GM12878 (cell line): ENCODE data around the gene MAGEA9. TPM values are rescaled to one million over a fixed set of nuclear protein-coding genes. Genes with fewer than 3 reads are reported as not detected.

Experiments
- ATAC-seq: fragments of 200-7000 bp; cut with Tn5 transposase; 3 replicates; pipeline ENCODE4 v1.9.1; 2020; ENCODE audit warnings: mild to moderate bottlenecking, moderate library complexity
- BruUV-seq: library from RNA; stranded (reverse); fragments of 400-500 nt; replicated peaks from 2 replicates; lab custom pipeline; 2021; lab: Mats Ljungman, UMichigan
- CTCF ChIA-PET: fragments of 300-600 bp; sonication (Branson Sonifier 250); formaldehyde crosslinking; extraction: SDS; loops from one replicate; lab custom pipeline; 2021; ENCODE audit warnings: inconsistent platforms; lab: Yijun Ruan, JAX
- POLR2A ChIA-PET: fragments of 350-600 bp; formaldehyde crosslinking; extraction: SDS; loops from one replicate; lab custom pipeline; 2021; ENCODE audit warnings: inconsistent platforms; lab: Charles Lee
- RAD21 ChIA-PET: fragments of 300-600 bp; sonication (Branson Sonifier 250); formaldehyde crosslinking; loops from one replicate; lab custom pipeline; 2023; ENCODE audit warnings: antibody characterized with exemption; ENCODE audit not compliant: unreplicated experiment; lab: Charles Lee
- SMC1A ChIA-PET: fragments of 300-600 bp; sonication (Branson Sonifier 250); formaldehyde crosslinking; loops from one replicate; lab custom pipeline; 2023; ENCODE audit not compliant: unreplicated experiment, uncharacterized antibody; lab: Charles Lee
- DNase-seq: peaks from one replicate; pipeline ENCODE4 v3.0.0-alpha.2; 2011; ENCODE audit warnings: low read depth, low spot score
- FAIRE-seq: peaks from 3 replicates; lab custom pipeline; 2011; peaks lifted over from hg19 to GRCh38; lab: Jason Lieb, UNC
- H2AFZ ChIP-seq: 2 replicates; pipeline ENCODE4 v1.6.0; 2011; ENCODE audit warnings: low read depth, low read length, control low read depth; ENCODE audit not compliant: control insufficient read depth
- H3K27ac ChIP-seq: 2 replicates; pipeline ENCODE4 v1.5.1; 2011; ENCODE audit warnings: control low read depth; ENCODE audit not compliant: control insufficient read depth, insufficient read depth
- H3K27me3 ChIP-seq, 2 experiments: replicated peaks in 1 of 2; 2 replicates each; pipeline versions ENCODE4 v1.6.0 to v1.6.1; 2011; ENCODE audit warnings: low read length in 1 of 2; ENCODE audit not compliant: control insufficient read depth in 2 of 2, insufficient read depth in 2 of 2
- H3K36me3 ChIP-seq, 2 experiments: 2 replicates each; pipeline ENCODE4 v1.5.1; 2011; ENCODE audit warnings: low read length in 1 of 2; ENCODE audit not compliant: control insufficient read depth in 2 of 2, insufficient read depth in 2 of 2
- H3K4me1 ChIP-seq: 2 replicates; pipeline ENCODE4 v1.6.1; 2011; ENCODE audit warnings: mild to moderate bottlenecking, low read length, moderate library complexity, mixed read lengths; ENCODE audit not compliant: control insufficient read depth, insufficient read depth
- H3K4me2 ChIP-seq: 2 replicates; pipeline ENCODE4 v1.6.0; 2011; ENCODE audit warnings: control low read depth; ENCODE audit not compliant: control insufficient read depth, insufficient read depth
- H3K4me3 ChIP-seq: fragments of 200-600 bp; sonication (generic); 2 replicates; pipeline ENCODE4 v1.5.1; 2016
- H3K79me2 ChIP-seq: 2 replicates; pipeline ENCODE4 v1.6.0; 2011; ENCODE audit warnings: low read length; ENCODE audit not compliant: control insufficient read depth, insufficient read depth
- H3K9ac ChIP-seq: 2 replicates; pipeline ENCODE4 v1.8.0; 2011; ENCODE audit warnings: low read length, control low read depth, mixed read lengths; ENCODE audit not compliant: control insufficient read depth, insufficient read depth
- H3K9me3 ChIP-seq: replicated peaks from 3 replicates; pipeline ENCODE4 v1.5.1; 2011; ENCODE audit warnings: mild to moderate bottlenecking, low read length; ENCODE audit not compliant: control insufficient read depth, insufficient read depth
- H4K20me1 ChIP-seq: 2 replicates; pipeline ENCODE4 v1.6.0; 2011; ENCODE audit not compliant: control insufficient read depth, insufficient read depth
- ATF3 ChIP-seq: IDR thresholded peaks from 2 replicates; pipeline ENCODE4 v1.6.1; 2011; ENCODE audit warnings: low read depth, mild to moderate bottlenecking, low read length, moderate library complexity, borderline replicate concordance; ENCODE audit errors: extremely low read depth
- BRCA1 ChIP-seq: IDR thresholded peaks from 2 replicates; pipeline ENCODE4 v1.6.1; 2011; ENCODE audit warnings: low read depth, low read length, improper control_type of control experiment
- FOXK2 ChIP-seq: fragments of 450-650 bp; IDR thresholded peaks from 2 replicates; pipeline ENCODE4 v1.6.1; 2017; ENCODE audit warnings: mild to moderate bottlenecking, moderate library complexity
- GATAD2B ChIP-seq: fragments of 450-650 bp; conservative IDR thresholded peaks from 2 replicates; pipeline ENCODE4 v1.6.1; 2017; ENCODE audit warnings: low read depth, mild to moderate bottlenecking, moderate library complexity
- HDAC2 ChIP-seq: fragments of 200-600 bp; sonication (generic); IDR thresholded peaks from 2 replicates; pipeline ENCODE4 v1.6.1; 2017
- IKZF2 ChIP-seq, 2 experiments: fragments of 450-650 bp; IDR thresholded peaks; 2 replicates each; pipeline ENCODE4 v1.6.1; 2017; ENCODE audit warnings: mild to moderate bottlenecking in 2 of 2, moderate library complexity in 2 of 2
- IRF3 ChIP-seq: fragments of 450-650 bp; IDR thresholded peaks from 2 replicates; pipeline ENCODE4 v1.6.1; 2014; ENCODE audit warnings: mild to moderate bottlenecking
- KAT2A ChIP-seq: conservative IDR thresholded peaks from 2 replicates; pipeline ENCODE4 v1.6.1; 2011; ENCODE audit warnings: low read depth, low read length; ENCODE audit not compliant: control insufficient read depth
- MAX ChIP-seq: IDR thresholded peaks from 2 replicates; pipeline ENCODE4 v1.6.1; 2012; ENCODE audit warnings: low read depth, low read length, improper control_type of control experiment
- POLR2A ChIP-seq: IDR thresholded peaks from 2 replicates; pipeline ENCODE4 v1.6.1; 2011; ENCODE audit warnings: low read depth, mild to moderate bottlenecking, low read length
- SMARCA5 ChIP-seq: fragments of 450-650 bp; IDR thresholded peaks from 2 replicates; pipeline ENCODE4 v1.6.1; 2017; ENCODE audit warnings: mild to moderate bottlenecking
- SMC3 ChIP-seq: IDR thresholded peaks from 2 replicates; pipeline ENCODE4 v1.6.1; 2011; ENCODE audit warnings: low read length, improper control_type of control experiment, borderline replicate concordance
- SUPT20H ChIP-seq: IDR thresholded peaks from 2 replicates; pipeline ENCODE4 v1.6.1; 2011; ENCODE audit warnings: low read depth, mild to moderate bottlenecking, low read length, moderate library complexity, borderline replicate concordance; ENCODE audit not compliant: control insufficient read depth
- TCF3 ChIP-seq: IDR thresholded peaks from 2 replicates; pipeline ENCODE4 v1.6.1; 2012; ENCODE audit warnings: low read depth, mild to moderate bottlenecking, low read length, borderline replicate concordance; ENCODE audit not compliant: insufficient read depth
- ZBTB40 ChIP-seq: fragments of 450-650 bp; IDR thresholded peaks from 2 replicates; pipeline ENCODE4 v1.6.1; 2016; ENCODE audit warnings: mild to moderate bottlenecking, moderate library complexity, borderline replicate concordance
- ZNF622 ChIP-seq: fragments of 450-650 bp; IDR thresholded peaks from 2 replicates; pipeline ENCODE4 v1.6.1; 2017; ENCODE audit warnings: mild to moderate bottlenecking, inconsistent platforms
- ZSCAN29 ChIP-seq: fragments of 450-650 bp; IDR thresholded peaks from 2 replicates; pipeline ENCODE4 v1.6.1; 2017; ENCODE audit warnings: mild to moderate bottlenecking, moderate library complexity
- whole genome bisulfite sequencing: methylation state at CpG from one replicate; pipeline ENCODE4 v1.1.6; 2016; ENCODE audit warnings: low lambda C conversion rate; ENCODE audit not compliant: insufficient replicate concordance, insufficient coverage; ENCODE audit errors: missing lambda C conversion rate; 5-methylcytosine and 5-hydroxymethylcytosine counted together
- in situ Hi-C: fragments of 300-500 bp; cut with MboI; formaldehyde crosslinking; loops from 9 replicates; pipeline ENCODE4 v1.14.3; 2018; ENCODE audit warnings: mixed read lengths
- intact Hi-C: fragments of 100-400 bp; cut with micrococcal nuclease; formaldehyde crosslinking; loops from one replicate; pipeline ENCODE4 v1.14.2; 2022; ENCODE audit not compliant: unreplicated experiment
- polyA plus RNA-seq, 11 experiments: library from polyadenylated mRNA; depleted of rRNA in 4 of 11; unstranded in 6 of 11; stranded (reverse) in 5 of 11; fragments of >200 nt; fragmentation: Nextera tagmentation in 4 of 11; fragmentation: Illumina TruSeq in 1 of 11; extraction: Ambion mirVana in 4 of 11; extraction: Trizol in 1 of 11; gene quantifications; 1 replicate in 1 of 11; 2 replicates in 10 of 11; pipeline versions ENCODE4 v1.2.1 to v1.2.3, GENCODE V29; 2011 to 2016; ENCODE audit warnings: inconsistent platforms in 2 of 11, missing spikeins in 2 of 11, low read depth in 1 of 11
- total RNA-seq, 4 experiments: library from RNA; depleted of rRNA in 3 of 4; stranded (reverse); fragments of >200 nt in 3 of 4; fragmentation: Illumina TruSeq in 1 of 4; extraction: Trizol in 1 of 4; gene quantifications; 2 replicates each; pipeline versions ENCODE4 v1.2.1 to v1.2.3, GENCODE V29; 2013 to 2021

MAGEA9 gene
- total and polyA plus RNA-seq, 10 of the 15 experiments (the other 5 are each of a cell fraction or from before 2014, with no cell fraction given), result not detected

- peak; percentile 35 for DNase-seq
- peak; percentile 87 for ATAC-seq
- Histone ChIP-seq H4K20me1 (no peaks in the 10 kb centered on the region), H3K4me1 (no peaks in the 10 kb centered on the region), H3K27me3 (no peaks in the 10 kb centered on the region), H3K9ac (peak overlapping the region; percentile 27), H3K9me3 (no peaks in the 10 kb centered on the region), H3K4me3 (peak overlapping the region; percentile 57; the same call in 1 of the 2 replicates), H3K36me3 (no peaks in the 10 kb centered on the region), H3K4me2 (peak overlapping the region; percentile 70), H3K79me2 (no peaks in the 10 kb centered on the region), H3K27ac (peak overlapping the region; percentile 79), H2AFZ (peak overlapping the region; percentile 71)
- ChIA-PET RAD21 (interaction anchor here (0.6 to 1.7 kb wide), 4 partner anchors 30 to 197 kb away, joined by 3 to 11 read pairs (median 6); partner anchors contain the start of gene EOLA2), POLR2A (interaction anchor here (0.5 to 1.0 kb wide), 4 partner anchors 31 to 618 kb away, joined by 3 to 5 read pairs (median 4); partner anchors contain the start of gene EOLA2), CTCF (interaction anchor here (1.0 kb wide), 2 partner anchors 31 to 110 kb away, joined by 4 to 5 read pairs; no protein-coding TSS in a partner anchor), SMC1A (interaction anchor here (0.7 to 1.4 kb wide), 7 partner anchors 10 to 138 kb away, joined by 3 to 5 read pairs (median 3); no protein-coding TSS in a partner anchor)
- no TSS peak for BruUV-seq
- WGBS, result 0% methylated on average over 3 of the region's 3 CpGs
- no peak for FAIRE-seq
- in situ Hi-C loops (no loop called here), intact Hi-C loops (loop anchor here (5.0 to 10.0 kb wide), 2 partner anchors 197 to 295 kb away; partner anchors contain the start of gene TMEM185A)
- TF ChIP-seq GATAD2B, result no peak
- no peak for TF ChIP-seq HDAC2
- TF ChIP-seq ATF3, result no peak
- TF ChIP-seq ZNF622, result no peak
- no peak for TF ChIP-seq MAX
- TF ChIP-seq FOXK2, result no peak
- TF ChIP-seq KAT2A, result no peak
- TF ChIP-seq IRF3, result no peak
- TF ChIP-seq POLR2A, result no peak
- no peak for TF ChIP-seq ZSCAN29
- TF ChIP-seq TCF3, result no peak
- no peak for TF ChIP-seq SUPT20H
- TF ChIP-seq ZBTB40, result no peak
- no peak for TF ChIP-seq SMC3
- no peak for TF ChIP-seq SMARCA5
- no peak for TF ChIP-seq BRCA1
- TF ChIP-seq IKZF2 (IDR thresholded peaks at IDR 0.05), result peak; percentile 46 to 62; a peak in 2 of 4 replicates
Observed at GRCh38 chrX:149829751-149830191, 48.0 kb downstream of the MAGEA9 start.
